Spleen (tissue), 11 donors: ENCODE results near the gene ABO. TPM values are rescaled to one million over a fixed set of nuclear protein-coding genes. Genes with fewer than 3 reads are reported as not detected.
"Not testable (repeated sequence)": the region's sequence is repeated elsewhere in the genome, so short reads cannot be mapped to it uniquely, and the experiment has no call there.

Source experiments
- DNase-seq: peaks from one replicate; pipeline ENCODE4 v3.0.0-alpha.2; 2020
- H3K27ac ChIP-seq, 8 donors: fragments of 200-600 bp; sonication (generic) in 7 of 8; 1 replicate in 4 of 8; 2 replicates in 4 of 8; pipeline versions ENCODE4 v1.5.0 to v1.8.0; 2016 to 2021; ENCODE audit warnings: inconsistent platforms in 4 of 8, mild to moderate bottlenecking in 4 of 8, moderate library complexity in 1 of 8
- H3K27me3 ChIP-seq, 7 donors: fragments of 200-600 bp; sonication (generic) in 6 of 7; replicated peaks in 1 of 7; 1 replicate in 4 of 7; 2 replicates in 3 of 7; pipeline versions ENCODE4 v1.5.0 to v1.8.0; 2016 to 2021; ENCODE audit warnings: inconsistent platforms in 3 of 7, mild to moderate bottlenecking in 1 of 7
- H3K36me3 ChIP-seq, 6 donors: fragments of 200-600 bp; sonication (generic) in 5 of 6; 1 replicate in 4 of 6; 2 replicates in 2 of 6; pipeline versions ENCODE4 v1.5.0 to v1.8.0; 2016 to 2021; ENCODE audit warnings: inconsistent platforms in 2 of 6
- H3K4me1 ChIP-seq, 6 donors: fragments of 200-600 bp; sonication (generic) in 5 of 6; 1 replicate in 3 of 6; 2 replicates in 3 of 6; pipeline versions ENCODE4 v1.5.0 to v1.8.0; 2016 to 2021; ENCODE audit warnings: inconsistent platforms in 3 of 6
- H3K4me3 ChIP-seq, 8 donors: fragments of 200-600 bp; sonication (generic) in 7 of 8; 1 replicate in 4 of 8; 2 replicates in 4 of 8; pipeline versions ENCODE4 v1.5.0 to v1.8.0; 2016 to 2021; ENCODE audit warnings: inconsistent platforms in 4 of 8, mild to moderate bottlenecking in 4 of 8, moderate library complexity in 2 of 8
- H3K9me3 ChIP-seq, 8 donors: fragments of 200-600 bp; sonication (generic) in 7 of 8; 1 replicate in 4 of 8; 2 replicates in 4 of 8; pipeline versions ENCODE4 v1.5.0 to v1.8.0; 2016 to 2021; ENCODE audit warnings: inconsistent platforms in 4 of 8
- CTCF ChIP-seq, 11 experiments: fragments of 200-600 bp in 7 of 11; fragments of 450-650 bp in 4 of 11; sonication (generic) in 4 of 11; IDR thresholded peaks in 8 of 11; conservative IDR thresholded peaks in 3 of 11; 1 replicate in 7 of 11; 2 replicates in 4 of 11; pipeline versions ENCODE4 v1.4.0 to v1.8.0; 2016 to 2021; ENCODE audit warnings: antibody characterized with exemption in 11 of 11, inconsistent platforms in 4 of 11, mild to moderate bottlenecking in 1 of 11
- POLR2A ChIP-seq, 3 donors: fragments of 450-650 bp; IDR thresholded peaks; one replicate each; pipeline ENCODE4 v1.5.1; 2017; ENCODE audit warnings: antibody characterized with exemption in 3 of 3, mild to moderate bottlenecking in 1 of 3
- POLR2AphosphoS5 ChIP-seq, 3 donors: sonication (generic); formaldehyde crosslinking; IDR thresholded peaks; one replicate each; pipeline ENCODE4 v1.5.1; 2017; ENCODE audit warnings: antibody characterized with exemption in 3 of 3
- WGBS, 5 donors: extraction: QIAGEN DNeasy Blood & Tissue Kit in 3 of 5; methylation state at CpG; one replicate each; pipeline versions ENCODE4 v1.1.5 to v1.1.7; 2013 to 2018; 5-methylcytosine and 5-hydroxymethylcytosine counted together
- intact Hi-C: fragments of 100-400 bp; cut with DNase I; formaldehyde crosslinking; loops from one replicate; pipeline ENCODE4 v1.15.0; 2023; ENCODE audit warnings: low total_unique reads
- polyA plus RNA-seq, 3 donors: library from polyadenylated mRNA; stranded (reverse); fragments of 200-250 nt; gene quantifications; one replicate each; pipeline ENCODE4 v1.2.1, GENCODE V29; 2013
- total RNA-seq, 7 donors: library from RNA; depleted of rRNA in 3 of 7; stranded (reverse); fragments of >200 nt in 3 of 7; fragmentation: NEBNext Ultra II Directional in 4 of 7; extraction: Animal tissue kit (Norgen Biotek cat#: 25700) in 4 of 7; gene quantifications; one replicate each; pipeline versions ENCODE4 v1.1.0 to v1.2.1, GENCODE V29; 2016 to 2021
- donor health status: healthy with polysubstance abuse.
- donor health status: DM: no; HTN: no; CAD: no; lungs with moderate emphysema.
- donor health status: DM: no; HTN: no; CAD: no.
- donor health status: Bipolar disorder and iron deficiency.
- donor health status: healthy.
- donor health status: DM: no; HTN: no; CAD: no.
- donor health status: DM: yes; HTN: yes; CAD: no.

ABO gene
- total and polyA plus RNA-seq, 10 donors = 0.26 to 5.8 (median 2.3) TPM

- DNase-seq = peak; percentile 56
- intact Hi-C loops = no loop called here
- peaks cover 0 to 22% (median 13%) of the 10 kb centered on the region in 6 donors for H3K4me1 ChIP-seq
- 65 to 81% (median 73%) methylated on average over 30 to 32 of the region's 32 CpGs for WGBS, 5 donors
- H3K27ac ChIP-seq = peak overlapping the region in 1 of 8 donors; percentile 26
- H3K9me3 ChIP-seq = no peaks in the 10 kb centered on the region
- H3K36me3 ChIP-seq = no peaks in the 10 kb centered on the region
- no peak for TF ChIP-seq POLR2AphosphoS5 (IDR thresholded peaks at IDR 0.05)
- TF ChIP-seq POLR2A (IDR thresholded peaks at IDR 0.05) = no peak
- TF ChIP-seq CTCF (IDR thresholded peaks at IDR 0.05 in 8 of 11, conservative IDR thresholded peaks at IDR 0.05 in 3 of 11) = no peak
- no peak overlapping the region for H3K4me3 ChIP-seq
- peaks cover 0 to 26% (median 0%) of the 10 kb centered on the region in 7 donors for H3K27me3 ChIP-seq
Observed at GRCh38 chr9:133233681-133234432, 41.1 kb downstream of the ABO start.

- WGBS, 5 donors = 89 to 91% (median 91%) methylated on average over 24 of the region's 24 CpGs
- intact Hi-C loops, H3K36me3 ChIP-seq, H3K27ac ChIP-seq, H3K4me1 ChIP-seq, H3K4me3 ChIP-seq, H3K9me3 ChIP-seq: not testable (repeated sequence)
- H3K27me3 ChIP-seq = peaks cover 0 to 22% (median 0%) of the 10 kb centered on the region in 7 donors
- DNase-seq = peak; percentile 31
Observed at GRCh38 chr9:133231934-133232568, 43.0 kb downstream of the ABO start.

GRCh38 chr9:133230514-133230913, 44.5 kb downstream of the ABO start:
- H3K27ac ChIP-seq, H3K4me1 ChIP-seq, H3K36me3 ChIP-seq, H3K4me3 ChIP-seq, H3K9me3 ChIP-seq, DNase-seq, intact Hi-C loops: not testable (repeated sequence)
- H3K27me3 ChIP-seq = peaks cover 0 to 29% (median 0%) of the 10 kb centered on the region in 7 donors
- 84 to 96% (median 88%) methylated on average over 7 of the region's 7 CpGs for WGBS, 5 donors

- no peak for DNase-seq
- TF ChIP-seq POLR2AphosphoS5 (IDR thresholded peaks at IDR 0.05) (no peak), CTCF (IDR thresholded peaks at IDR 0.05 in 8 of 11, conservative IDR thresholded peaks at IDR 0.05 in 3 of 11) (no peak), POLR2A (IDR thresholded peaks at IDR 0.05) (no peak)
- WGBS, 5 donors = 86 to 93% (median 87%) methylated on average over 5 of the region's 5 CpGs
- H3K27ac ChIP-seq = no peak overlapping the region
- peaks cover 0 to 29% (median 0%) of the 10 kb centered on the region in 7 donors for H3K27me3 ChIP-seq
- H3K4me3 ChIP-seq = no peak overlapping the region
- intact Hi-C loops = no loop called here
- no peaks in the 10 kb centered on the region for H3K4me1 ChIP-seq
- H3K36me3 ChIP-seq = no peaks in the 10 kb centered on the region
- H3K9me3 ChIP-seq = no peaks in the 10 kb centered on the region
Observed at GRCh38 chr9:133230093-133230492, 44.9 kb downstream of the ABO start.

GRCh38 chr9:133228474-133229193, 46.4 kb downstream of the ABO start:
- peak; percentile 39 for DNase-seq
- H3K4me1 ChIP-seq, intact Hi-C loops, H3K27ac ChIP-seq, H3K4me3 ChIP-seq, H3K9me3 ChIP-seq, H3K36me3 ChIP-seq: not testable (repeated sequence)
- 82 to 92% (median 85%) methylated on average over 17 to 22 of the region's 22 CpGs for WGBS, 5 donors
- peaks cover 0 to 37% (median 0%) of the 10 kb centered on the region in 7 donors for H3K27me3 ChIP-seq

GRCh38 chr9:133227996-133228395, 47.0 kb downstream of the ABO start:
- H3K27ac ChIP-seq, intact Hi-C loops, H3K4me1 ChIP-seq, H3K36me3 ChIP-seq, H3K4me3 ChIP-seq, H3K9me3 ChIP-seq: not testable (repeated sequence)
- peaks cover 0 to 44% (median 0%) of the 10 kb centered on the region in 7 donors for H3K27me3 ChIP-seq
- peak; percentile 34 for DNase-seq
- WGBS, 5 donors = 82 to 93% (median 86%) methylated on average over 7 to 8 of the region's 8 CpGs
